ENCODE results near the gene SLC26A6. TPM values are rescaled to one million over a fixed set of nuclear protein-coding genes. Genes with fewer than 3 reads are reported as not detected.
A peak's percentile ranks its signal among the peaks of the same experiment; 100 is the strongest.

SLC26A6 gene
- 55.1 TPM for total RNA-seq (2021; ENCODE audit: unreplicated experiment)
- polyA plus RNA-seq (2012) = 57.0 and 58.9 TPM in 2 replicates
- Bru-seq, nascent RNA = percentile 53 among the genes with signal in this experiment
- BruChase-seq, experiment 1, labeled RNA remaining after a 6-hour chase = percentile 83 among the genes with signal in this experiment
- percentile 84 among the genes with signal in this experiment for BruChase-seq, experiment 2, labeled RNA remaining after a 2-hour chase
- long read RNA-seq, transcript SLC26A6-207 (21 exons, 2,630 nt) = major isoform, 7 of 60 reads
- long read RNA-seq, partial matches to known transcripts = 13 of 60 reads
- long read RNA-seq, other reads (novel, unspliced or antisense) = 35 of 60 reads

GRCh38 chr3:48635222-48636021, at the start of gene SLC26A6:
TSS of gene SLC26A6 (minus strand) at chr3:48635461. CDS start at chr3:48635393, 68 bp downstream.
- Histone ChIP-seq H3K27me3 (ENCODE audit: insufficient read depth, low read length) (no peaks in the 10 kb centered on the region), H4K20me1 (ENCODE audit: insufficient read depth) (no peaks in the 10 kb centered on the region), H3K27ac (ENCODE audit: low read depth, low read length) (peak within 1 kb of the TSS; percentile 73), H3K79me2 (ENCODE audit: insufficient read depth, low read length) (peaks cover 12% of the 10 kb centered on the region; the same call in 1 of the 2 replicates), H3K4me2 (ENCODE audit: low read length) (peak within 1 kb of the TSS; percentile 94), H3K4me3 (replicated peaks in 1 of 2; ENCODE audit: low read depth in 1 of 2, low read length in 2 of 2) (peak within 1 kb of the TSS; percentile 87 to 94), H3K9me3 (ENCODE audit: control insufficient read depth in 1 of 2, insufficient read depth in 1 of 2, low read depth in 1 of 2, low read length in 2 of 2) (no peaks in the 10 kb centered on the region), H3K9me2 (ENCODE audit: insufficient read depth) (no peaks in the 10 kb centered on the region), H3K36me3 (ENCODE audit: control insufficient read depth in 1 of 2, insufficient read depth in 2 of 2, low read length in 2 of 2) (peaks cover 9 to 27% of the 10 kb centered on the region in 2 experiments; a peak in 2 of 4 replicates), H3K4me1 (ENCODE audit: control insufficient read depth in 1 of 2, insufficient read depth in 2 of 2, low read length in 2 of 2) (peaks cover 11 to 22% of the 10 kb centered on the region in 2 experiments), H3K9ac (ENCODE audit: low read length) (peak within 1 kb of the TSS; percentile 80), H2AFZ (ENCODE audit: low read depth, low read length, poor library complexity, severe bottlenecking) (no peak within 1 kb of the TSS)
- ChIA-PET CTCF (interaction anchor here (0.6 to 1.9 kb wide), 16 partner anchors 9 to 235 kb away, joined by 3 to 14 read pairs (median 4); partner anchors contain the start of genes CELSR3, PFKFB4 and UQCRC1), POLR2A (interaction anchor here (0.7 to 2.3 kb wide), 8 partner anchors 12 to 189 kb away, joined by 3 to 15 read pairs (median 4); partner anchors contain the start of genes ATRIP, CELSR3, PFKFB4 and UQCRC1), RAD21 (ENCODE audit: low non-redundant PET in 1 of 2, low total read pairs in 2 of 2, uncharacterized antibody in 2 of 2, unreplicated experiment in 2 of 2) (interaction anchor here (0.9 to 1.4 kb wide), 2 partner anchors 28 to 235 kb away, joined by 3 to 4 read pairs; partner anchors contain the start of gene CELSR3 (in 1 of the 2))
- DNase-seq (ENCODE audit: low read depth, low spot score) (peak; percentile 88), ATAC-seq (peak; percentile 92)
- BruUV-seq (replicated peaks) = TSS peak; percentile 70
- intact Hi-C loops (cut with micrococcal nuclease) = loop anchor here (1.0 to 2.0 kb wide), 3 partner anchors 21 to 171 kb away; partner anchors contain the start of gene PFKFB4
- TF ChIP-seq EZH2phosphoT487 (IDR thresholded peaks at IDR 0.05; ENCODE audit: borderline replicate concordance) (no peak), SRF (IDR thresholded peaks at IDR 0.05; ENCODE audit: low read depth) (no peak), ELF1 (IDR thresholded peaks at IDR 0.05; ENCODE audit: borderline replicate concordance, low read depth) (no peak), MAX (IDR thresholded peaks at IDR 0.05) (no peak), REST (IDR thresholded peaks at IDR 0.05; ENCODE audit: low read depth) (no peak), EZH2 (IDR thresholded peaks at IDR 0.05) (no peak), POLR2AphosphoS5 (IDR thresholded peaks at IDR 0.05; ENCODE audit: low read depth, low read length) (peak; percentile 76), JUND (IDR thresholded peaks at IDR 0.05) (no peak), ATF3 (IDR thresholded peaks at IDR 0.05) (no peak), CEBPB (IDR thresholded peaks at IDR 0.05; ENCODE audit: low read depth) (no peak), POLR2A (IDR thresholded peaks at IDR 0.05; ENCODE audit: borderline replicate concordance, extremely low read depth, insufficient read depth, insufficient read length) (peak; percentile 35), SP1 (IDR thresholded peaks at IDR 0.05; ENCODE audit: low read depth) (no peak), CBX3 (IDR thresholded peaks at IDR 0.05; ENCODE audit: low read depth) (no peak), ZBTB33 (IDR thresholded peaks at IDR 0.05; ENCODE audit: extremely low read depth, insufficient replicate concordance, low read length) (no peak), YY1 (IDR thresholded peaks at IDR 0.05; ENCODE audit: extremely low read depth, insufficient replicate concordance, low read depth, low read length) (no peak), SIN3A (IDR thresholded peaks at IDR 0.05; ENCODE audit: low read depth) (no peak), EGR1 (IDR thresholded peaks at IDR 0.05; ENCODE audit: low read depth) (no peak)
